COLO668 (cell line): ENCODE results near the gene SLC5A6.

Experiments used
- DNase-seq: peaks from one replicate; lab custom pipeline; 2025; ENCODE audit not compliant: unreplicated experiment; lab: John Stamatoyannopoulos, UW

Gene SLC5A6

DNA sequence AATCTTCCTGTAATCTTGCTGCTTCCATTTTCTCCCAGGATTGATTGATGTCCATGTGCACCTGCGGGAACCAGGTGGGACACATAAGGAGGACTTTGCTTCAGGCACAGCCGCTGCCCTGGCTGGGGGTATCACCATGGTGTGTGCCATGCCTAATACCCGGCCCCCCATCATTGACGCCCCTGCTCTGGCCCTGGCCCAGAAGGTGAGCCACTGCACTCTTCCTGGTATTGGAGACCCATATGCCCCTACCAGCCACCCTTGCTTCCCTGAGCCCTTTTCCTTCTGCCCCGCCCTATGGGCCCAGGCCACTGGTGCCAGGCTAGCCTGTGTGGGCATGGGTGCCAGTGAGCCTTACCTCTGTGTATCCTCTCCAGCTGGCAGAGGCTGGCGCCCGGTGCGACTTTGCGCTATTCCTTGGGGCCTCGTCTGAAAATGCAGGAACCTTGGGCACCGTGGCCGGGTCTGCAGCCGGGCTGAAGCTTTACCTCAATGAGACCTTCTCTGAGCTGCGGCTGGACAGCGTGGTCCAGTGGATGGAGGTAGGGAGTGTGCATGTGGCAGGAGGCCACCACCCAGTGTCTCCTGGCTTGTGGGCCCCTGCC is 25.4 kb upstream of the SLC5A6 start:
- DNase-seq = no peak

DNA sequence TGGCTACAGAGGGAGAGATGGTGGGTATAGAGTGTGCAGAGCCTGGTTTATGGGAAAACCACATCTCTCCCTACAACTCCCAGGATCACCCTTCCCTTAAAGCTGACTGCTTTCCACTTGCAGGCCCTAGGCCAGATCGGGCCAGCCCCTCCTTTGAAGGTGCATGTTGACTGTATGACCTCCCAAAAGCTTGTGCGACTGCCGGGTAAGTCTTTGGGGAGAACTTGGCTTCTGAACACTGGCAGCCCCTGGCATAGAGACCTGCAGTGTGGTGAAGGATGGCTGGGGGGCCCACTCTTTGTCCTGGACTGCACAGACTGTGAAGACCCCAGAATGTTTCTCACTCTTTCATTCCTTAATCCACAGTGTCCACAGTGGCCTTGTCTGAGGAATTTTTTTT is 24.6 kb upstream of the SLC5A6 start:
- DNase-seq = no peak

GRCh38 chr2:27236136-27236535 is 24.1 kb upstream of the SLC5A6 start:
- DNase-seq = no peak

- DNase-seq = no peak
Observed at GRCh38 chr2:27233341-27233740, 21.3 kb upstream of the SLC5A6 start.

- no peak for DNase-seq
Observed at GRCh38 chr2:27231921-27232320, 19.9 kb upstream of the SLC5A6 start.

DNA sequence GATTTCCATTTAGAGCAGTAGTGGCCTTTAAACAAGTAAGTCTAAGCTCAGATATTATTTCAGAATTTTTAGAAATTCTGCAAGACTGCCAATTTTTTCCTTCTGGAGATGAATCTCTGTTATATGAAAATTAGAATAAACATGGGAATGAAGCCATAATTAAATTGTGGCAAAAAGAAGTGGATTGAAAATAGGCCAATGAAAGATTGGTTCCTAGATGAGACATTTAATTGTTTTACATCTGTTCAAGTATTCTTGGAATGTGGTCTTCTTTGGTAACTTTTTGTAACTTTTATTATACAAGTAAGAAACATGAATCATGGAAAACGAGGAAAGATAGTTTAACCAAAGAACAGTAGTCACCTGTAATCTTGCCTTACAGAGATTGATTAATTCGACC is 15.4 kb upstream of the SLC5A6 start:
- DNase-seq = no peak

- no peak for DNase-seq
Observed at GRCh38 chr2:27225526-27225925, 13.5 kb upstream of the SLC5A6 start.

GRCh38 chr2:27223416-27223815 is 11.3 kb upstream of the SLC5A6 start:
- DNase-seq = no peak

- DNase-seq = no peak
Observed at GRCh38 chr2:27222407-27222806, 10.3 kb upstream of the SLC5A6 start.

- DNase-seq = no peak
Observed at GRCh38 chr2:27221166-27221565, 9.1 kb upstream of the SLC5A6 start.

GRCh38 chr2:27220091-27220490 is 8.0 kb upstream of the SLC5A6 start:
- no peak for DNase-seq

DNA sequence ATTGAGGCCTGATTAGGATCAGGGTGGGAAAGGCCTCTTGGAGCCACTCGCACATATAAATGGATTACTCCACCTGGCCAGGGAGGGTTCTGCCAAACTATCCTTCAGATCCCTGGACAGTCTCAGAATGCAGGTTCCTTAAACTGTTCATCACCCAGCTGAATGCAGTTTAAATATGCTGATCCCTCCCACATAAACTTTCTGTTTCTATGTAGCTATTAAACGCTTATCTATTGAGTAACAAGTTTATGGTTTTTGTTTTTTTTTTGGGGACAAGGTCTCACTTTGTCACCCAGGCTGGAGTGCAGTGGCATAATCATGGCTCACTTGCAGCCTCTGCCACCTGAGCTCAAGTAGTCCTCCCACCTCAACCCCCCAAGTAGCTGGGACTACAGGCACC is 7.0 kb upstream of the SLC5A6 start:
- no peak for DNase-seq

DNA sequence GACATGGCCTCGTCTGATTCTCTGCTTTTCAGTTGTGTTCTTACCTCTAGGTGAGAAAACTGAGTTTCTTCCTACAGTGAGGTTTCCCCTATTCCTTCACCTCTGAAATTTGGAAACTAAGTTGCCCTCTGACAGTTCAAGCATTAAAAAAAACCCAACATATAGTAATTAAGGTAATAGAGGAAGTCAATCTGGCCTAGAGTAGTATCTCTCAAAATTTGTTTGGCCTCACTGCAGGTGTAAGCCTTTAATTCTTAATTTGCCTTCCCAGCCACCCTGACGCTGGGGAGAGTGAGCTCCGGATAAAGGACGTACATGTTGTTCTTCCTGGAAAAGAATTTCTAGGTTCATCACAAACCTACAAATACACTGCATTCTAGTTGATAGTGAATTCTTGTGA is 6.5 kb upstream of the SLC5A6 start:
- DNase-seq = no peak

DNA sequence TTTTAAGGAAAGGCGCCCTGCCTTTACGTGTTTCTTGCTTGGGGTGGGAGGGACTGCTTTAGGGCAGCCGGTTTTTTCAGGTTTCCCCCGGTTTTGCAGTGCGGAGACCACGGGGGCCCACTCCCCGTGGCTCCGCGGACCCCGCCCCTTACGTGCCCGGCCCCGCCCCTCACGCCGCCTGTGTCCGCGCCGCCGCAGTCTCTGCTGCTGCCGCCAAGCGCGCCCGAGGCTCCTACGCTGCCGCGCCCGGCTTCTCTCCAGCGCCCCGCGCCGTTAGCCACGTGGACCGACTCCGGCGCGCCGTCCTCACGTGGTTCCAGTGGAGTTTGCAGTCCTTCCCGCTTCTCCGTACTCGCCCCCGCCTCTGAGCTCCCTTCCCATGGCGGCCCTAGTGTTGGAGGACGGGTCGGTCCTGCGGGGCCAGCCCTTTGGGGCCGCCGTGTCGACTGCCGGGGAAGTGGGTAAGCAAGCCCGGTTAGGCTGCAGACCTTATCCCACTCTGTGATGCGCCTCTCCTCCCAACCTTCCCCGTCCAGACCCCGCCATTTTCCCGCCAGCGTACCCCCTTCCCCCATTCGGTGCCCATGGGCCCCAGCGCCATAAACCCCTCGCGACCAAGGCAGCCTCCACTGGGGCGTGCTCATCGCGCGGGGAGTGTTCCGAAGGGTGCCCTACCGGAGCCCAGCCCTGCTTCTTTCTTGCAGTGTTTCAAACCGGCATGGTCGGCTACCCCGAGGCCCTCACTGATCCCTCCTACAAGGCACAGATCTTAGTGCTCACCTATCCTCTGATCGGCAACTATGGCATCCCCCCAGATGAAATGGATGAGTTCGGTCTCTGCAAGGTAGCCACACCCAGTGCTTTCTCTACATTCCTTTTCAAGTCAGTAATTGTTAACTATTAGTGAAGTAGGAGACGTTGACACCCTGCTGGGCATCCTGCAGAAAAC is 5.4 kb upstream of the SLC5A6 start, which contains the start of gene CAD:
Gene CAD, plus strand, starts transcription at position 197 of the 949 bp plus-strand sequence. Its CDS starts 183 bp downstream, at position 380.
- peak; percentile 95 for DNase-seq

GRCh38 chr2:27216416-27217137 is 4.5 kb upstream of the SLC5A6 start:
- DNase-seq = no peak

DNA sequence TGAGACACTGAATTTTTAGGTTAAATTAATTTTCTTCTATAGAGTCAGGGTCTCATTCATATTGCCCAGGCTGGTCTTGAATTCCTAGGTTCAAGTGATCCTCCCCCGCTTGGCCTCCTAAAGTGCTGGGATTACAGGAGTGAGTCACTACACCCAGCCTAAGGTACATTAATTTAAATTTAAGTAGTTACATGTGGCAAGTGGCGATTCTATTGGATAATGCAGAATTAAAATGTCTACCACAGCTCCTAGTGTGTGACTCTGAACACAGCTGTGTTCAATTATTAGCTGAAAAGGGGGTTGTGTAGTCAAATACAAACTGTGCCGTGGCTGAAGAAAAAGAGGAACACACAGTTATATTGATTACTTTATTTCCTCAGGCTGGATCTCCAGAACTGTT is 2.9 kb upstream of the SLC5A6 start:
- no peak for DNase-seq

DNA sequence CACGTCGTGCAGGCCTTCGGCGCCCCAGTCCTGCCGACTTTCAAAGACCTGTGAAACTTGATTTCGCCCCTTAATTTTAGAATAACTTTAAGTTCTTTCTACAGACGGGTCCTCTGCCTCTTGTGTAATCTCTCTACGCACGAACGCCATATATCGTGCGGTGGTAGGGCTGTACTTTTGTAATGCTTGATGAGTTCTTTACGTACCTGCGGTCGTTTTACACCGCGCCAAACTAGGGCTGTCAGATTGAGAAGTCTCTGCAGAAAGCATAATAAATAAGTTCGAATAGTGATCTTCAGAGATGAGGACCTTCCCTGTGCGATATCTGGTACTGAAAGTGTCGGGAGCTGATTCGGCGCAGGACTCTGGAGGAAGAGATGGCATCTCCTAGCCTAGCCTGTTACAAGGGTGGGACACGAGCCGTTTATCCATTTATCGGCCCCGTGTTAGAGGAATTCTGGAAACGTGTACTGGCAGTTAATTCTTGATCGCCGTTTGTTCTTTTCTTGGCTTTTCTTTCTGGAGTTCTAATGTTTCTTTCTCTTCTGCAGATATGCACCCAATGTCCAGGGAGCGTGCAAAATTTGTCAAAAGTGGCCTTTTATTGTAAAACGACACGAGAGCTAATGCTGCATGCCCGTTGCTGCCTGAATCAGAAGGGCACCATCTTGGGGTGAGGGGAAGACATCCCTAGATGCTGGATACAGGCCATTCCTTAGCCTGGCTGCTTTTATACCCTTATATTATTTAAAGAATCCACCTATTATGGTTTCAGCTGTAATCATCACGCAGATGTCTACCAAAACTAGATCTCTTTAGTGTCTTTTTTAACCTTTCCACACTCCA is 781 bp upstream of the SLC5A6 start:
- DNase-seq = peak; percentile 32

DNA sequence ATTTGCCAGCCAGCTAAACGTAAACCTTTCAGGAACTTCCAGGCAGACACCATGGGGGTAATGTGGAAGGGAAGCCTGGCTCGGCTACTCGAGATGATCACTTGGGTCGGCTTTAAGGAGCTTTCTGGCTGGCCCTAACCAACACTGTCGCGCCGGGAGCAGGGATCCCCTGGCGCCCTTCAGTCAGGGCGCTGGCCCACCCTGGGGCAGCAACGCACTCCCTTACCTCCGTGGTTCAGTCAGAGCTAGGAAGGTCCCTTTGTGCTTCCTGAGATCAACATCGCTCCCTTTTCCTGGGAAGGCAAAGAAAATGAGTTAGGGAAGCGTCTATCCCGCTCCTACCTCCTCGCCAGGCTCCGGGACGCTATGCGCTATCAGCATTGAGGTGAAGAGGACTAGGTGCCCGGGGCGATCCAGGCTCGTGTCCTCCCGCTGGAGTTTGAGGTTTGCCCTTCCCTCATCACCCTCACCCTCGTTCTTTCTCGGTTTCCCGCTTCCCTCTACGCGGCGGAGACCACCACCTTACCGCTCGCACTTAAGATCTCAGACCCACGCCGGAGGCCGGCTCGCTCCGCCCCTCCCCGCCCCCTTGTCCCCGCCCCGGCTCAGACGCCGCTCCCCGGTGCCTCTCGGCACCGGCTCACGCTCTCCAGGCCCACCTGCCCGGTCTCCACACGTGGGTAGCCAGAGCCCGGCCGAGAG is 676 bp downstream of the SLC5A6 start:
- peak; percentile 41 for DNase-seq

- DNase-seq = no peak
Observed at GRCh38 chr2:27209621-27210401, 2.3 kb downstream of the SLC5A6 start.
